Mucosa of descending colon (tissue), 3 donors: Measurements from ENCODE around the gene CCL7. TPM values are rescaled to one million over a fixed set of nuclear protein-coding genes. Genes with fewer than 3 reads are reported as not detected.
A peak's percentile ranks its signal among the peaks of the same experiment; 100 is the strongest.

Experiments used
- ATAC-seq: fragments of 200-7000 bp; cut with Tn5 transposase; one replicate; pipeline ENCODE4 v1.9.1; 2020; ENCODE audit warnings: mild to moderate bottlenecking, moderate library complexity
- DNase-seq, 3 donors: peaks; one replicate each; pipeline ENCODE4 v3.0.0-alpha.2; 2020
- H3K36me3 ChIP-seq: fragments of 200-600 bp; one replicate; pipeline ENCODE4 v1.8.0; 2021; ENCODE audit warnings: low read depth, mild to moderate bottlenecking
- H3K4me1 ChIP-seq: fragments of 200-600 bp; one replicate; pipeline ENCODE4 v1.8.0; 2021; ENCODE audit warnings: low read depth, mild to moderate bottlenecking
- H3K4me3 ChIP-seq: fragments of 200-600 bp; one replicate; pipeline ENCODE4 v1.8.0; 2021; ENCODE audit warnings: mild to moderate bottlenecking
- H3K9me3 ChIP-seq: fragments of 200-600 bp; one replicate; pipeline ENCODE4 v1.8.0; 2021; ENCODE audit warnings: mild to moderate bottlenecking
- intact Hi-C, 2 donors: fragments of 100-400 bp; cut with DNase I in 1 of 2; cut with micrococcal nuclease in 1 of 2; formaldehyde crosslinking; loops; one replicate each; pipeline versions ENCODE4 v1.11.0 to v1.11.1; 2022; cut with DNase I, micrococcal nuclease
- total RNA-seq, 3 donors: library from RNA; stranded (reverse); fragmentation: NEBNext Ultra II Directional in 2 of 3; extraction: Animal tissue kit (Norgen Biotek cat#: 25700) in 2 of 3; gene quantifications; one replicate each; pipeline versions ENCODE4 v1.2.1 to v1.2.4, GENCODE V29; 2021 to 2023
- TF ChIP-seq, protein P1 (sequence below): fragments of 200-600 bp; IDR thresholded peaks from one replicate; pipeline ENCODE4 v1.8.0; 2022; ENCODE audit warnings: antibody characterized with exemption, mild to moderate bottlenecking
- donor health status: DM: no; HTN: no; CAD: no; lungs with moderate emphysema.
- donor health status: DM: no; HTN: no; CAD: no.
- donor health status: DM: no; HTN: yes; CAD: no.

CCL7 gene
- total RNA-seq, 3 donors from 2014 or later = not detected

DNA sequence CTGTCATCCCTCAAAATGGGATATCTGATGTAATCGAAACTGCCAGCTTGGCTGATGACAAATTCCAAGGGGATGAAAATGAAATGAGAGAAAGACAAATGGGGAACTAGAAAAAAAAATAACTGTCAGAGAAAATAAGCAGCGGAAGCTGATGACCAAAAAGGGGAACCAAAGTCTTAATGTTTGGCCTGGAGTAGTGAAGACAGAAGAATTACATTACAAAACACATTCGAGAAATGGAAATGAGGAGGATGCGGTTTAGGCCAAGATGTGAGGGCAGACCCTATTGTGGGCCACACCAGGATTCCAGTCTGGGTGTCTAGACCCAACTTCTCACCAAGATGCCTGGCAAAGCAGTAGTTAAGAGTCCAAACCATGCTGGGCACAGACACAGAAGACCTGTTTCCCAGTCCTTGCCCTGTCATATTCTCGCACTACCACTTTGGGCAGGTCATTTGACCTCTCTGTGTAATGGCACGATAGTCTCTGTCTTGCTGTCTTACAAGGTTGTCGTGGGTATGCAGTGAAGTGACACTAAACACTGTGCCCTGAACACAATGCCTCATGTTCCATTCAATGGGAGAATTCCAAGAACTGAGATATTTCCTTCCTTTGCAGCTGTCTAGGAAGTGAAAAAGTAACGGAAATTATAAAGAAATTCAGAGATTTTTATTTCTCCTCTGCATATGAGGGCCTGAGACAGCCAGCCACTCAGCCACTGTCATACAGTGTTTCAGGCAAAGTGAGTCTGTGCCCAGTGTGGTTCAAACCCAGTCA, 27.2 kb upstream of the CCL7 start:
- TF ChIP-seq, protein P1, sequence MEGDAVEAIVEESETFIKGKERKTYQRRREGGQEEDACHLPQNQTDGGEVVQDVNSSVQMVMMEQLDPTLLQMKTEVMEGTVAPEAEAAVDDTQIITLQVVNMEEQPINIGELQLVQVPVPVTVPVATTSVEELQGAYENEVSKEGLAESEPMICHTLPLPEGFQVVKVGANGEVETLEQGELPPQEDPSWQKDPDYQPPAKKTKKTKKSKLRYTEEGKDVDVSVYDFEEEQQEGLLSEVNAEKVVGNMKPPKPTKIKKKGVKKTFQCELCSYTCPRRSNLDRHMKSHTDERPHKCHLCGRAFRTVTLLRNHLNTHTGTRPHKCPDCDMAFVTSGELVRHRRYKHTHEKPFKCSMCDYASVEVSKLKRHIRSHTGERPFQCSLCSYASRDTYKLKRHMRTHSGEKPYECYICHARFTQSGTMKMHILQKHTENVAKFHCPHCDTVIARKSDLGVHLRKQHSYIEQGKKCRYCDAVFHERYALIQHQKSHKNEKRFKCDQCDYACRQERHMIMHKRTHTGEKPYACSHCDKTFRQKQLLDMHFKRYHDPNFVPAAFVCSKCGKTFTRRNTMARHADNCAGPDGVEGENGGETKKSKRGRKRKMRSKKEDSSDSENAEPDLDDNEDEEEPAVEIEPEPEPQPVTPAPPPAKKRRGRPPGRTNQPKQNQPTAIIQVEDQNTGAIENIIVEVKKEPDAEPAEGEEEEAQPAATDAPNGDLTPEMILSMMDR = no peak
- H3K36me3 ChIP-seq = no peaks in the 10 kb centered on the region
- DNase-seq (no peak), ATAC-seq (peak; percentile 36)
- intact Hi-C loops = no loop called here
- no peak overlapping the region for H3K4me3 ChIP-seq
- H3K9me3 ChIP-seq = no peaks in the 10 kb centered on the region
- no peaks in the 10 kb centered on the region for H3K4me1 ChIP-seq

DNA sequence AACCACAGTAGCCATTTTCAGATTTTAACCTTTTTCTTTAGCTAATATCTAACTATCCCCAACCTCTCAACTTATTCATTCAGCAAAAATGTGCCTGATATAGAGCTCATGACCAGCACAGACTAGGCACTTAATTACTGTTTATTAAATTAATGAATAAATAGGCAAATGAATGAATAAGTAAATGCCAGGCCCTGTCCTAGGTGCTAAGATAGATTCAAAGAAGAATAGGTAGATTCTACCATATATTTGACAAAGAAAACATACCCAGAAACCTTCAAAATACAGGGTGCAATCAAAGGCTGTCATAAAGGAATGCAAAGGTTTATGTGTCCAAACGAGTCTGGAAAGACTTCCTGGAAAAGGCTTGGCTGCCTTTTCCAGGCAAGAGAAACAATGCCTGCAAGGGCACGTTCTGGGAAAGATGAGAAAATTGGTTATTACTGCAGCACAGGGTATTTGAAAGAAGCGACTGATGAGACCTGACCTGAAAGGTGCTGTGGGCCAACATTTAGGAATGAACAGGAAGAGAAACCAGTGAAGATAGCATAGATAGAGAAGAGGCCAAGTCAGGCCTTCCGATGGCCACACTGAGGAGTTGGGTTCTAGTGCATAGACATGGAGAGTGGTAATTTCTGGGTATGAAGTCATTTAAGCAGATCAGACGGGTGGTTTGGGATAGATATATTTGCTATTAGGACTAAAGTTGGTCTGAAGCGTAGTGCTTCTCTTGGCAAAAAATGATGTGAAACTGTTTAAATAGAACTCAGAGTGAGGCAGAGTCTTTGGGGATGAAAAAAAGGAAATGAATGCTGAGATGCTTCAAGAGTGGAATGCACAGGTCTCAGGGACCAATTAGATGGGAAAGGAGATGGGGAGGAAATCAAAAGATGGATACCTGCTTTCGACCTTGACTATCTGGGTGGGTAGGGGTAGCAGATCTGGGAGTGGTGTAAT, 26.4 kb upstream of the CCL7 start:
- Histone ChIP-seq H3K4me1 (no peaks in the 10 kb centered on the region), H3K4me3 (no peak overlapping the region), H3K9me3 (no peaks in the 10 kb centered on the region), H3K36me3 (no peaks in the 10 kb centered on the region)
- DNase-seq = no peak
- intact Hi-C loops = no loop called here
- ATAC-seq = no peak
- TF ChIP-seq, protein P1 = no peak

DNA sequence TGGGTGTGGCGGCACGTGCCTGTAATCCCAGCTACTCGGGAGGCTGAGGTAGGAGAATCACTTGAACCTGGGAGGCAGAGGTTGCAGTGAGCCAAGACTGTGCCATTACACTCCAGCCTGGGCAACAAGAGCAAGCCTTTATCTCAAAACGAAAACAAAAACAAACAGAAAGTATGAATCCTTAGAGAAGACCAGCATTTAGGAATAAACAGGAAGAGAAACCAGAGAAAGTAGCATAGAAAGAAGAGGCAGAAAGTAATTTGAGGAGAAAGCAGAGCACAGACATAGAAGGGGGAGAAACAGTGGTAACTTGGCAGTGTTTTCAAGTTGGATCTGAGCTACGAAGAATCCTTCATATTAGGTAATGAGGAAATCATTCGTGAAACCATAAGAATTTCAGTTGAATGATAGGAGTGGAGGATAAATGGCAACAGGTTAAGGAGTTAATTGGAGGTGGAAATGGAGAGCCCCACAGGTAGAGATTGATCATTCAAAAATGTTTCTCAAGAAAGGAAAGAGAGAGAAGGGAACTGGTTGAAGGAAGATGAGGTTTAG, 24.6 kb upstream of the CCL7 start:
- TF ChIP-seq, protein P1 = no peak
- DNase-seq = no peak
- H3K9me3 ChIP-seq = no peaks in the 10 kb centered on the region
- H3K4me1 ChIP-seq = no peaks in the 10 kb centered on the region
- H3K4me3 ChIP-seq = no peak overlapping the region
- intact Hi-C loops = no loop called here
- no peak for ATAC-seq
- H3K36me3 ChIP-seq = no peaks in the 10 kb centered on the region

DNA sequence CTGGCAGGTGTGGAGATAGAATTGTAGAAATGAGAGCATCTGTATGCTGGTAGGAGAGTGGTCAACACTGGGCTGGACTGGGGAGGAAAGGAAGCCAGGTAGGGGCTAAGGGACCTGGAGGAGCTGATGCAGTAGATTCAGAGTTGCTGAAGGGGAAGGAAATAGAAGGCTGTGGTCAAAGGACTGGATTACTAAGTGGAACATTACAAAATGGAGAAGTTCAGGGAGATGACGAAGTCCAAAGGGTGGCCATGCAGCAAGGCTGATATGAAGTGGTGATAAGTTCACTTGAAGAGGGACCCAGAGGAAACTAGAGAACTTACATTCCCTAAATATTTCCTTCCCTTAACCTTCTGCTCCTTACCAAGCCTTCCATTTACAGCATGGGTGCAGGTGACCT, 23.6 kb upstream of the CCL7 start:
- ATAC-seq = peak; percentile 42
- intact Hi-C loops = no loop called here
- H3K4me1 ChIP-seq = no peaks in the 10 kb centered on the region
- no peak overlapping the region for H3K4me3 ChIP-seq
- TF ChIP-seq, protein P1 = no peak
- no peaks in the 10 kb centered on the region for H3K36me3 ChIP-seq
- no peaks in the 10 kb centered on the region for H3K9me3 ChIP-seq
- DNase-seq = no peak

DNA sequence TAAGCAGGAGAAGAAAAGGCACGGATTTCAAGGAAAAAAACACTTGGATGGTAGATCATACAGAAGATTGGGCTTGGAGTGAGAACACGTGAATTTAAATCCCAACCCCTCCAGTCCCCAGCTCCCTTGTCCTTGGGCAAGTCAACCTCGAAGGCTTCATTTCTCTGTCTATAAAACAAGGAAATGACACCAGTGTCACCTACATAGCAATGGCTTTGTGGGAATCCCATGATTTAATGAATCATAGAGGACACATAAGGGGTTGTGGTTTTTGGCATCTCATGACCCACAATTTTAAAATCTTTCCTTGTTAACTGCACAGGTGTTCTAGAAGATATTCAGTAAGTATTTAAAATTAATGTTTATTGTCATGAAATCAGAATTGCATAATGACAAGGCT, 23.1 kb upstream of the CCL7 start:
- intact Hi-C loops = no loop called here
- TF ChIP-seq, protein P1 = no peak
- H3K9me3 ChIP-seq = no peaks in the 10 kb centered on the region
- DNase-seq = no peak
- no peak overlapping the region for H3K4me3 ChIP-seq
- no peaks in the 10 kb centered on the region for H3K4me1 ChIP-seq
- no peaks in the 10 kb centered on the region for H3K36me3 ChIP-seq
- ATAC-seq = no peak
